GM12892 (cell line): Measurements from ENCODE around the gene NSD1.

ENCODE experiments used
- POLR2A ChIP-seq: IDR thresholded peaks from 2 replicates; pipeline ENCODE4 v1.6.1; 2011; ENCODE audit warnings: low read depth, low read length, control low read depth
- POLR2AphosphoS5 ChIP-seq: IDR thresholded peaks from 2 replicates; pipeline ENCODE4 v1.6.1; 2011; ENCODE audit warnings: low read depth, low read length, control low read depth

GRCh38 chr5:177132136-177133095 is 1.2 kb upstream of the NSD1 start:
- no peak for TF ChIP-seq POLR2A
- TF ChIP-seq POLR2AphosphoS5, result no peak
